Neural crest cell (in vitro differentiated cells): ENCODE results near the gene HSD11B1L. TPM values are rescaled to one million over a fixed set of nuclear protein-coding genes. Genes with fewer than 3 reads are reported as not detected.

Experiments
- DNase-seq: peaks from one replicate; pipeline ENCODE4 v3.0.0; 2021; ENCODE audit warnings: low read depth, mixed read lengths, low spot score
- H3K27ac Mint-ChIP-seq: one replicate; pipeline ENCODE4 v1.8.0; 2021; ENCODE audit warnings: mild to moderate bottlenecking, mixed read lengths; ENCODE audit not compliant: unreplicated experiment
- H3K27me3 Mint-ChIP-seq: 2 replicates; pipeline ENCODE4 v1.8.0; 2021; ENCODE audit warnings: low read depth, mild to moderate bottlenecking, mixed read lengths
- H3K36me3 Mint-ChIP-seq: 2 replicates; pipeline ENCODE4 v1.8.0; 2021; ENCODE audit warnings: low read depth, mild to moderate bottlenecking, mixed read lengths
- H3K4me1 Mint-ChIP-seq: 2 replicates; pipeline ENCODE4 v1.8.0; 2021; ENCODE audit warnings: mixed read lengths
- H3K4me3 Mint-ChIP-seq: one replicate; pipeline ENCODE4 v1.8.0; 2021; ENCODE audit warnings: mild to moderate bottlenecking, mixed read lengths
- H3K9me3 Mint-ChIP-seq: 2 replicates; pipeline ENCODE4 v1.8.0; 2021; ENCODE audit warnings: mixed read lengths
- total RNA-seq: library from RNA; stranded (reverse); gene quantifications from 2 replicates; pipeline ENCODE4 v1.2.1, GENCODE V29; 2021
- TF ChIP-seq, protein P1 (sequence below): fragments of 200-600 bp; sonication (generic); conservative IDR thresholded peaks from 2 replicates; pipeline ENCODE4 v1.5.0; 2021; ENCODE audit warnings: antibody characterized with exemption, mild to moderate bottlenecking

Gene HSD11B1L
- total RNA-seq, 1 donor from 2014 or later: 21.7 TPM

DNA sequence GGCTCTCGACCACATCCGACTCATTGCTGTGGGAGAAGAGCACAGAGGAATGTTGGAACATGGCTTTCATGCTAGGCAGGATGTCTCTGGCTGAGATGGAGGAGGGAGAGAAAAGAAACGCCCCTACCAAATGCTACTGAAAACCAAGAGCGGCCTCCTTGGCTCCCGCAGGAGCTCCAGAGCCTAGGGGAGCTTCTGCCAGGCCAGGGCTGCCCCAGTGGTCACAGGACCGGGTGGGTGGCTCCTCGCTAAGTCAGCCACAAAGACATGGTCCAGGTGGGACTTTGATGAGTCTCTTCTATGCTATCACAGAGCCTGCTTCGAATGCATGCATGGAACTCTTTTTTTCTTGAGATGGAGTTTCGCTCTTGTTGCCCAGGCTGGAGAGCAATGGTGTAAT is 32.4 kb downstream of the HSD11B1L start:
- peaks cover 3% of the 10 kb centered on the region for H3K4me1 Mint-ChIP-seq
- no peaks in the 10 kb centered on the region for H3K9me3 Mint-ChIP-seq
- no peaks in the 10 kb centered on the region for H3K36me3 Mint-ChIP-seq
- TF ChIP-seq, protein P1, sequence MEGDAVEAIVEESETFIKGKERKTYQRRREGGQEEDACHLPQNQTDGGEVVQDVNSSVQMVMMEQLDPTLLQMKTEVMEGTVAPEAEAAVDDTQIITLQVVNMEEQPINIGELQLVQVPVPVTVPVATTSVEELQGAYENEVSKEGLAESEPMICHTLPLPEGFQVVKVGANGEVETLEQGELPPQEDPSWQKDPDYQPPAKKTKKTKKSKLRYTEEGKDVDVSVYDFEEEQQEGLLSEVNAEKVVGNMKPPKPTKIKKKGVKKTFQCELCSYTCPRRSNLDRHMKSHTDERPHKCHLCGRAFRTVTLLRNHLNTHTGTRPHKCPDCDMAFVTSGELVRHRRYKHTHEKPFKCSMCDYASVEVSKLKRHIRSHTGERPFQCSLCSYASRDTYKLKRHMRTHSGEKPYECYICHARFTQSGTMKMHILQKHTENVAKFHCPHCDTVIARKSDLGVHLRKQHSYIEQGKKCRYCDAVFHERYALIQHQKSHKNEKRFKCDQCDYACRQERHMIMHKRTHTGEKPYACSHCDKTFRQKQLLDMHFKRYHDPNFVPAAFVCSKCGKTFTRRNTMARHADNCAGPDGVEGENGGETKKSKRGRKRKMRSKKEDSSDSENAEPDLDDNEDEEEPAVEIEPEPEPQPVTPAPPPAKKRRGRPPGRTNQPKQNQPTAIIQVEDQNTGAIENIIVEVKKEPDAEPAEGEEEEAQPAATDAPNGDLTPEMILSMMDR: no peak
- H3K27me3 Mint-ChIP-seq: no peaks in the 10 kb centered on the region
- H3K4me3 Mint-ChIP-seq: no peak overlapping the region
- DNase-seq: no peak
- H3K27ac Mint-ChIP-seq: no peak overlapping the region

DNA sequence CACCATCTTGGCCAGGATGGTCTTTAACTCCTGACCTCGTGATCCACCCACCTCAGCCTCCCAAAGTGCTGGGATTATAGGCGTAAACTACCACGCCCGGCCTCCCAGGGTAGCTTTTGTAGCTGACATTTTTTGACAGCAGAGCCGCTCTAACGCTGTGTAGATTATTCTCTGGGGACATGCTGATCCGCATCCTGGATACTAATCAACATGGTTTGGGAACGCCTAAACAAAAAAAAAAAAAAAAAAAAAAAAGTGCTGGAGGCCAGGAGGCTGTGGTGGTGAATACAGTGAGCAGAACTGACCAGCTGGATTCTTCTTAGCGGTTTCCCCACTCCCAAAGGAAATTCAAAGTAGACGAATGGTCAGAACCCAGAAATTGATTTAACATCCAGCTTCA is 34.0 kb downstream of the HSD11B1L start:
- no peak for DNase-seq
- Mint-ChIP-seq H3K9me3 (no peaks in the 10 kb centered on the region), H3K4me1 (peaks cover 13% of the 10 kb centered on the region), H3K27ac (no peak overlapping the region), H3K36me3 (no peaks in the 10 kb centered on the region), H3K27me3 (no peaks in the 10 kb centered on the region), H3K4me3 (no peak overlapping the region)
- TF ChIP-seq, protein P1: no peak

DNA sequence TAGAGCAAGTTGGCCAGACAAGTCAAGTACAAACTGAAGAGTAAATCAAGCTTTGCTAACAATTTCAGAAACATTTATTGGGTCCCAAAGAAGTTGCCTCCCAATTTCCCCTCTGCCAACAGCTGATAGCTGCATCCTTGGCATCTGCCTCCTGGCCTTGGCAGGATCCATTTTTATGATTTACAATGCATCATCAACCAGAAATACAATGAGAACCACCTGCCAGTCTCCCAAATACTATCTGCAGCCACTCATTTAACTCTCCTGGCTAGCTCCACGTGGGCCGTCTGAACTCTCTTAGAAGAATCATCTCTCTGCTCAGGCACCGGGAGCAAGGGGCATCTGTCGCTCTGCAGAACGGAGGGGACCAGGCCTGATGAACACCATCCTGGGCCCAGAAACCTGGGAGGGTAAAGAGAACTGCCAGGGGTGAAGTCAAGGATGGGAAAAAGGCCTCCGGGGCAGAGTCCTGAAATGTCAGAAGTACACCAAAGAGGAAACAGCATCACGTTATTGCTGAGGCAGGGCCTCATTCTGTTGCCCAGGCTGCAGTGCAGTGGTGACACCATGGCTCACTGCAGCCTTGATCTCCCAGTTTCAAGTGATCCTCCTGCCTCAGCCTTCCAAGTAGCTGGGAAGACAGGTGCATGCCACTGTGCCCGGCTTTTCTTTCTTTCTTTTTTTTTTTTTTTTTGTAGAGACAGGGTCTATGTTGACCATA is 36.5 kb downstream of the HSD11B1L start:
- no peaks in the 10 kb centered on the region for H3K36me3 Mint-ChIP-seq
- no peak overlapping the region for H3K27ac Mint-ChIP-seq
- peak overlapping the region; percentile 84 for H3K4me3 Mint-ChIP-seq
- peaks cover 13% of the 10 kb centered on the region for H3K4me1 Mint-ChIP-seq
- TF ChIP-seq, protein P1: no peak
- DNase-seq: no peak
- no peaks in the 10 kb centered on the region for H3K27me3 Mint-ChIP-seq
- H3K9me3 Mint-ChIP-seq: no peaks in the 10 kb centered on the region

DNA sequence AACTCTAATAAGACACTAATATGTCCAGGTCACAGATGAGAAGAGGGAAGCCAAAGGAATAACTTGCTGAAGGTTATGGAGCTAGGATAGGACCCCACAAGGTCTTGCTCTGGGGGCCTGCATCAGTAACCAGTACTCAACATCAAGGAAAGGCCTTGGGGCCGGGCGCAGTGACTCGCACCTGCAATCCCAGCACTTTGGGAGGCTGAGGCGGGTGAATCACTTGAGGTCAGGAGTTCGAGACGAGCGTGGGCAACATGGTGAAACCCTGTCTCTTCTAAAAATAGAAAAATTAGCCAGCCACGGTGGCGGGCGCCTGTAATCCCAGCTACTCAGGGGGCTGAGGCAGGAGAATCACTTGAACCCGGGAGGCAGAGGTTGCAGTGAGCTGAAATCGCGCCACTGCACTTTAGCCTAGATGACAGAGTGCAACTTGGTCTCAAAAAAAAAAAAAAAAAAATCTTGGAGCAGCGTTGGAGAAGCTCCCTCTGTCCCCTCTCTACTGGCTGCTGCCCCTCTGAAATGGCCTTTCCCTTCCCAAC is 37.3 kb downstream of the HSD11B1L start:
- Mint-ChIP-seq H3K27ac (no peak overlapping the region), H3K4me3 (peak overlapping the region; percentile 97), H3K9me3 (no peaks in the 10 kb centered on the region), H3K4me1 (peaks cover 13% of the 10 kb centered on the region), H3K27me3 (no peaks in the 10 kb centered on the region), H3K36me3 (no peaks in the 10 kb centered on the region)
- DNase-seq: no peak
- TF ChIP-seq, protein P1: no peak

DNA sequence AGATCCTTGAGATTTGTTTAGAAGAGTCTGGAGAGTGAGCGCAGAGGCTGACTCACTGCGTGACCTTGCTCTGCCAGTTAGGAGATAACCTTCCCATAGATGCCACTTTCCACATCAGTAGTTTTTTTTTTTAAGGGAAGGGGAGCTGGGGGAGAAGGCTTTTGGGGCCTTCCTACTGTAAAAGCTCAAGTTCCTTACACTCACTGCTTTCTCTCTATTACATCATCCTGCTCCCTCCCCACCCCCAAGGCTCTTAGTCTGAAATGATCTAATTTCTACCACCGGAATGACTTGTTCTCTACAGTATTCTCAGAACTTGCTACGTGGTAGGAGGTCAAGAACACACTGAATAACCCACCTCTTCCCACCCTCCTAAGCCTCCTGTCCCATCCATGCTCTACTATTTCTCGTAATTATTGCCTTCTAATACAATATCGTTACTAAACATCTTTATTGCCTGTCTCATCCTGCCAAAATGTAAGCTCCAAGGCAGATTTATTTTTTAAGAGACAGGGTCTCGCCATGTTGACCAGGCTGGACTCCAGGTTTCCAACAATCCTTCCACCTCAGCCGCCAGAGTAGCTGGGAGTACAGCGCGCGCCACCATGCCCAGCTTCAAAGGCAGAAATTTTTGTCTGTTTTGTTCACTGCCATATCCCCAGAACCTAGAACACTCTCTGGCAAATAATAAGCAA is 37.9 kb downstream of the HSD11B1L start:
- Mint-ChIP-seq H3K36me3 (no peaks in the 10 kb centered on the region), H3K4me1 (peaks cover 13% of the 10 kb centered on the region), H3K4me3 (peak overlapping the region; percentile 97), H3K27ac (peak overlapping the region; percentile 90), H3K27me3 (no peaks in the 10 kb centered on the region), H3K9me3 (no peaks in the 10 kb centered on the region)
- TF ChIP-seq, protein P1: no peak
- DNase-seq: no peak
